Measurements from ENCODE around the gene SNRPD2. TPM values are rescaled to one million over a fixed set of nuclear protein-coding genes. Genes with fewer than 3 reads are reported as not detected.

Gene SNRPD2
- total RNA-seq, 1 experiment from 2014 or later = 631 TPM

DNA sequence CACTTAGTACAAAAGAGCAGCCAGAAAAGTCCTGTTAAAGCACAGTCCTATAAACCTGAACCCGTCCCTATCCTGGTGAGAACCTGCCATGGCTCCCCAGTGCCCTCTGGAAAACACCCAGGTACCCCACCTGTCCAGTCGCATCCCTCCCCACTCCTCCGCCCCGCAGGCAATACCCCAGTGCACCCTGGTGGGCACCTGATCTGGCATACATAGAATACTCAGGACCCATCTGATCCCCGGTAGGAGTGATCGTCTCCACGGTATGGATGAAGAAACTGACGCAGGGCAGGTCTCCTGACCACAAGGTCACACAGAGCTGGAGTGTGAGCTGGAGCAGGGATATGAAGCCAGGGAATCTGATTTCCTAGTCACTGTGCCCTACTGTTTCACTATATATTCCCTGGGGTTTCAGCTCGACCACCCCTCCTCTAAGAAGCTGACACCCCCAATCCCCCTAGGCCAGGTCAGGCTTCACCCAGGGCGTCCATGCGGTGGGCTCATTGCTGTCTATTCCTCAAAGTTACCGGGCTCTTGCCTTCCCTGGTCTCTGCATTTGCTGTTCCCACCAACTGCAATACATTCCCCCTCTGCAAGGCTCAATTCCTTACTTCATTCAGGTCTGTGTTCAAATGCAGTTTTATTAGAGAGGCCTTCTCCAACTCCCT, 26.4 kb upstream of the SNRPD2 start:
- no peaks in the 10 kb centered on the region for H3K27me3 ChIP-seq (ENCODE audit: low read length)
- TF ChIP-seq, protein P1, sequence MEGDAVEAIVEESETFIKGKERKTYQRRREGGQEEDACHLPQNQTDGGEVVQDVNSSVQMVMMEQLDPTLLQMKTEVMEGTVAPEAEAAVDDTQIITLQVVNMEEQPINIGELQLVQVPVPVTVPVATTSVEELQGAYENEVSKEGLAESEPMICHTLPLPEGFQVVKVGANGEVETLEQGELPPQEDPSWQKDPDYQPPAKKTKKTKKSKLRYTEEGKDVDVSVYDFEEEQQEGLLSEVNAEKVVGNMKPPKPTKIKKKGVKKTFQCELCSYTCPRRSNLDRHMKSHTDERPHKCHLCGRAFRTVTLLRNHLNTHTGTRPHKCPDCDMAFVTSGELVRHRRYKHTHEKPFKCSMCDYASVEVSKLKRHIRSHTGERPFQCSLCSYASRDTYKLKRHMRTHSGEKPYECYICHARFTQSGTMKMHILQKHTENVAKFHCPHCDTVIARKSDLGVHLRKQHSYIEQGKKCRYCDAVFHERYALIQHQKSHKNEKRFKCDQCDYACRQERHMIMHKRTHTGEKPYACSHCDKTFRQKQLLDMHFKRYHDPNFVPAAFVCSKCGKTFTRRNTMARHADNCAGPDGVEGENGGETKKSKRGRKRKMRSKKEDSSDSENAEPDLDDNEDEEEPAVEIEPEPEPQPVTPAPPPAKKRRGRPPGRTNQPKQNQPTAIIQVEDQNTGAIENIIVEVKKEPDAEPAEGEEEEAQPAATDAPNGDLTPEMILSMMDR (conservative IDR thresholded peaks at IDR 0.05; ENCODE audit: low read depth, low read length) = no peak
- H2AFZ ChIP-seq (ENCODE audit: low read length) = peak overlapping the region; percentile 58; the same call in 1 of the 2 replicates
- peak overlapping the region; percentile 87 for H3K4me3 ChIP-seq (ENCODE audit: low read length)
- peak overlapping the region; percentile 70 for H3K27ac ChIP-seq (ENCODE audit: low read length)
- peak overlapping the region; percentile 94 for H3K4me2 ChIP-seq (ENCODE audit: low read length)
- no peaks in the 10 kb centered on the region for H3F3A ChIP-seq (ENCODE audit: low read length, unreplicated experiment)
- H3K4me1 ChIP-seq (ENCODE audit: insufficient read depth, low read length) = peaks cover 24% of the 10 kb centered on the region
- CTCF ChIA-PET = interaction anchor here (1.7 kb wide), 1 partner anchor 53 kb away, joined by 10 read pairs; no protein-coding TSS in a partner anchor
- H3K9me2 ChIP-seq (replicated peaks; ENCODE audit: low read length) = no peaks in the 10 kb centered on the region
- H3K79me2 ChIP-seq (ENCODE audit: low read length) = peaks cover 33% of the 10 kb centered on the region
- ATAC-seq (no peak), DNase-seq (no peak)
- BruUV-seq (replicated peaks) = no TSS peak
- H4K20me1 ChIP-seq (ENCODE audit: low read length) = no peaks in the 10 kb centered on the region
- POLR2A ChIA-PET (ENCODE audit: unreplicated experiment) = interaction anchor here (2.0 kb wide), 1 partner anchor 52 kb away, joined by 21 read pairs; the partner anchor contains the start of gene SIX5
- peak overlapping the region; percentile 95 for H3K9ac ChIP-seq (ENCODE audit: low read length)
- no peaks in the 10 kb centered on the region for H3K9me3 ChIP-seq (ENCODE audit: low read length)
- H3K36me3 ChIP-seq (ENCODE audit: low read depth, low read length) = no peaks in the 10 kb centered on the region
- intact Hi-C loops (cut with micrococcal nuclease) = loop anchor here (1.0 kb wide), 1 partner anchor 51 kb away; the partner anchor contains the start of gene SIX5

- TF ChIP-seq EZH2 (IDR thresholded peaks at IDR 0.05; ENCODE audit: low read length, unreplicated experiment) = no peak
- no peak for TF ChIP-seq EZH2phosphoT487 (IDR thresholded peaks at IDR 0.05; ENCODE audit: borderline replicate concordance, low read length)
- Histone ChIP-seq H3K27me3 (ENCODE audit: low read length) (no peaks in the 10 kb centered on the region), H3K27ac (ENCODE audit: low read length) (peak overlapping the region; percentile 70), H3K4me1 (ENCODE audit: insufficient read depth, low read length) (peaks cover 19% of the 10 kb centered on the region), H3K9me2 (replicated peaks; ENCODE audit: low read length) (no peaks in the 10 kb centered on the region), H3K9ac (ENCODE audit: low read length) (peak overlapping the region; percentile 95), H3K4me3 (ENCODE audit: low read length) (peak overlapping the region; percentile 87), H3K4me2 (ENCODE audit: low read length) (peak overlapping the region; percentile 94), H4K20me1 (ENCODE audit: low read length) (no peaks in the 10 kb centered on the region), H3K36me3 (ENCODE audit: low read depth, low read length) (no peaks in the 10 kb centered on the region), H3K9me3 (ENCODE audit: low read length) (no peaks in the 10 kb centered on the region), H3K79me2 (ENCODE audit: low read length) (peaks cover 33% of the 10 kb centered on the region), H3F3A (ENCODE audit: low read length, unreplicated experiment) (no peaks in the 10 kb centered on the region), H2AFZ (ENCODE audit: low read length) (peak overlapping the region; percentile 74)
- POLR2A ChIA-PET (ENCODE audit: unreplicated experiment) = interaction anchor here (0.9 to 2.0 kb wide), 2 partner anchors 50 to 52 kb away, joined by 5 to 21 read pairs; partner anchors contain the start of gene SIX5
- ATAC-seq (peak; percentile 88), DNase-seq (peak; percentile 97)
- TSS peak; percentile 91 for BruUV-seq (replicated peaks)
- CTCF ChIA-PET = interaction anchor here (1.7 kb wide), 1 partner anchor 53 kb away, joined by 10 read pairs; no protein-coding TSS in a partner anchor
- intact Hi-C loops (cut with micrococcal nuclease) = loop anchor here (1.0 kb wide), 1 partner anchor 52 kb away; the partner anchor contains the start of gene SIX5
Observed at GRCh38 chr19:45717131-45717982, 25.6 kb upstream of the SNRPD2 start.

Measured in PC-3 (cell line).